Measurements from ENCODE around the gene PGBD2.
"Not testable (repeated sequence)": the region's sequence is repeated elsewhere in the genome, so short reads cannot be mapped to it uniquely, and the experiment has no call there.

The PGBD2 gene

GRCh38 chr1:248927283-248927682 lies 21.2 kb downstream of the PGBD2 start:
- not testable (repeated sequence) for H3K27ac ChIP-seq (ENCODE audit: low read depth, low read length); H3K4me1 ChIP-seq (ENCODE audit: control insufficient read depth, insufficient read depth, low read length, unreplicated experiment); H2AFZ ChIP-seq (ENCODE audit: low read length, unreplicated experiment); H3K27me3 ChIP-seq (ENCODE audit: insufficient read depth, low read length); H3K4me3 ChIP-seq (ENCODE audit: low read depth, low read length); H3K79me2 ChIP-seq (ENCODE audit: control insufficient read depth, insufficient read depth, low read length, unreplicated experiment); H3K36me3 ChIP-seq (ENCODE audit: insufficient read depth, low read length)

GRCh38 chr1:248928122-248928521 lies 22.1 kb downstream of the PGBD2 start:
- H3K36me3 ChIP-seq (ENCODE audit: insufficient read depth, low read length); H2AFZ ChIP-seq (ENCODE audit: low read length, unreplicated experiment); H3K4me1 ChIP-seq (ENCODE audit: control insufficient read depth, insufficient read depth, low read length, unreplicated experiment); H3K4me3 ChIP-seq (ENCODE audit: low read depth, low read length); H3K79me2 ChIP-seq (ENCODE audit: control insufficient read depth, insufficient read depth, low read length, unreplicated experiment); H3K27ac ChIP-seq (ENCODE audit: low read depth, low read length); H3K27me3 ChIP-seq (ENCODE audit: insufficient read depth, low read length): not testable (repeated sequence)

DNA sequence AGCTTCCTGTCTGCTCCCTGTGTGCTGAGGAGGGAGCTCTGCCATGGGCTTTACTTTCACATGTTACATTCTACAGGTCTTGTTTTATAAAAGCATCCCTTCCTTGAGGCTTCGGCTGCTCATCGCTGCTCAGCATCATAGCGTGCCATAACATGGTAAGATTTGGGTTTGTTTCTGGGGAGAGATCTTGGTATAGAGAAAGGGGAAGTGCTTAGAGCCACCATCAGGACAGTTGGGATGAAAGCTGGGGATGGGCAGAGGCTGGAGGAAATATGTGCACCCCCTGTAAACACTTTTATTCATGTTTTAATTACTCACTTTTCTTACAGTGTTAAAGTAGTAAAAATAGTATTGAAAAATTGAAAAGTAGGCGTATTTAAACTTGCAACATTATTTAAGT lies 24.0 kb downstream of the PGBD2 start:
- H3K27ac ChIP-seq (ENCODE audit: low read depth, low read length); H2AFZ ChIP-seq (ENCODE audit: low read length, unreplicated experiment); H3K27me3 ChIP-seq (ENCODE audit: insufficient read depth, low read length); H3K79me2 ChIP-seq (ENCODE audit: control insufficient read depth, insufficient read depth, low read length, unreplicated experiment); H3K4me3 ChIP-seq (ENCODE audit: low read depth, low read length); H3K4me1 ChIP-seq (ENCODE audit: control insufficient read depth, insufficient read depth, low read length, unreplicated experiment); H3K36me3 ChIP-seq (ENCODE audit: insufficient read depth, low read length): not testable (repeated sequence)

- H3K79me2 ChIP-seq (ENCODE audit: control insufficient read depth, insufficient read depth, low read length, unreplicated experiment); H3K27me3 ChIP-seq (ENCODE audit: insufficient read depth, low read length); H3K4me1 ChIP-seq (ENCODE audit: control insufficient read depth, insufficient read depth, low read length, unreplicated experiment); H3K36me3 ChIP-seq (ENCODE audit: insufficient read depth, low read length); H3K27ac ChIP-seq (ENCODE audit: low read depth, low read length); H3K4me3 ChIP-seq (ENCODE audit: low read depth, low read length); H2AFZ ChIP-seq (ENCODE audit: low read length, unreplicated experiment): not testable (repeated sequence)
These were observed 32.3 kb downstream of the PGBD2 start for GRCh38 chr1:248938173-248938809.

- H3K4me3 ChIP-seq (ENCODE audit: low read depth, low read length); H3K27ac ChIP-seq (ENCODE audit: low read depth, low read length); H3K79me2 ChIP-seq (ENCODE audit: control insufficient read depth, insufficient read depth, low read length, unreplicated experiment); H2AFZ ChIP-seq (ENCODE audit: low read length, unreplicated experiment); H3K36me3 ChIP-seq (ENCODE audit: insufficient read depth, low read length); H3K27me3 ChIP-seq (ENCODE audit: insufficient read depth, low read length); H3K4me1 ChIP-seq (ENCODE audit: control insufficient read depth, insufficient read depth, low read length, unreplicated experiment): not testable (repeated sequence)
These were observed 38.3 kb downstream of the PGBD2 start for GRCh38 chr1:248944134-248944999.

- not testable (repeated sequence) for H2AFZ ChIP-seq (ENCODE audit: low read length, unreplicated experiment); H3K79me2 ChIP-seq (ENCODE audit: control insufficient read depth, insufficient read depth, low read length, unreplicated experiment); H3K27ac ChIP-seq (ENCODE audit: low read depth, low read length); H3K4me3 ChIP-seq (ENCODE audit: low read depth, low read length); H3K27me3 ChIP-seq (ENCODE audit: insufficient read depth, low read length); H3K36me3 ChIP-seq (ENCODE audit: insufficient read depth, low read length); H3K4me1 ChIP-seq (ENCODE audit: control insufficient read depth, insufficient read depth, low read length, unreplicated experiment)
These were observed 39.0 kb downstream of the PGBD2 start for GRCh38 chr1:248945000-248945423.

- not testable (repeated sequence) for H3K79me2 ChIP-seq (ENCODE audit: control insufficient read depth, insufficient read depth, low read length, unreplicated experiment); H3K27me3 ChIP-seq (ENCODE audit: insufficient read depth, low read length); H3K27ac ChIP-seq (ENCODE audit: low read depth, low read length); H3K4me1 ChIP-seq (ENCODE audit: control insufficient read depth, insufficient read depth, low read length, unreplicated experiment); H3K4me3 ChIP-seq (ENCODE audit: low read depth, low read length); H2AFZ ChIP-seq (ENCODE audit: low read length, unreplicated experiment); H3K36me3 ChIP-seq (ENCODE audit: insufficient read depth, low read length)
These were observed 39.4 kb downstream of the PGBD2 start for GRCh38 chr1:248945453-248945852.

DNA sequence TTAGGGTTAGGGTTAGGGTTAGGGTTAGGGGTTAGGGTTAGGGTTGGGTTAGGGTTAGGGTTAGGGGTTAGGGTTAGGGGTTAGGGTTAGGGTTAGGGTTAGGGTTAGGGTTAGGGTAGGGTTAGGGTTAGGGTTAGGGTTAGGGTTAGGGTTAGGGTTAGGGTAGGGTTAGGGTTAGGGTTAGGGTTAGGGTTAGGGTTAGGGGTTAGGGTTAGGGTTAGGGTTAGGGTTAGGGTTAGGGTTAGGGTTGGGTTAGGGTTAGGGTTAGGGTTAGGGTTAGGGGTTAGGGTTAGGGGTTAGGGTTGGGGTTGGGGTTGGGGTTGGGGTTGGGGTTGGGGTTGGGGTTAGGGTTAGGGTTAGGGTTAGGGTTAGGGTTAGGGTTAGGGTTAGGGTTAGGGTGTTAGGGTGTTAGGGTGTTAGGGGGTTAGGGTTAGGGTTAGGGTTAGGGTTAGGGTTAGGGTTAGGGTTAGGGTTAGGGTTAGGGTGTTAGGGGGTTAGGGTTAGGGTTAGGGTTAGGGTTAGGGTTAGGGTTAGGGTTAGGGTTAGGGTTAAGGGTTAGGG lies 39.9 kb downstream of the PGBD2 start:
- not testable (repeated sequence) for H3K4me1 ChIP-seq (ENCODE audit: control insufficient read depth, insufficient read depth, low read length, unreplicated experiment); H2AFZ ChIP-seq (ENCODE audit: low read length, unreplicated experiment); H3K4me3 ChIP-seq (ENCODE audit: low read depth, low read length); H3K79me2 ChIP-seq (ENCODE audit: control insufficient read depth, insufficient read depth, low read length, unreplicated experiment); H3K36me3 ChIP-seq (ENCODE audit: insufficient read depth, low read length); H3K27me3 ChIP-seq (ENCODE audit: insufficient read depth, low read length); H3K27ac ChIP-seq (ENCODE audit: low read depth, low read length)

Data from ACC112 (cell line).